Omental fat pad (tissue), 4 donors: ENCODE data around the gene SLC25A10. TPM values are rescaled to one million over a fixed set of nuclear protein-coding genes. Genes with fewer than 3 reads are reported as not detected.
"Not testable (repeated sequence)": the region's sequence is repeated elsewhere in the genome, so short reads cannot be mapped to it uniquely, and the experiment has no call there.

ENCODE experiments used
- ATAC-seq: fragments of 150-250 bp; one replicate; pipeline ENCODE4 v1.9.1; 2016; ENCODE audit warnings: mild to moderate bottlenecking, moderate library complexity; ENCODE audit not compliant: low FRiP score
- DNase-seq: peaks from one replicate; pipeline ENCODE4 v3.0.0-alpha.2; 2019; ENCODE audit warnings: low spot score
- CTCF ChIP-seq, 3 donors: fragments of 450-650 bp; IDR thresholded peaks; one replicate each; pipeline ENCODE4 v1.5.1; 2016 to 2017; ENCODE audit warnings: antibody characterized with exemption in 3 of 3, mild to moderate bottlenecking in 3 of 3, moderate library complexity in 2 of 3
- total RNA-seq, 4 donors: library from RNA; depleted of rRNA; stranded (reverse); fragments of >200 nt; gene quantifications; one replicate each; pipeline ENCODE4 v1.1.0, GENCODE V29; 2016

SLC25A10 gene
- total RNA-seq, 4 donors from 2014 or later = 11.4 to 22.4 (median 14.0) TPM

- no peak for TF ChIP-seq CTCF (IDR thresholded peaks at IDR 0.05)
- ATAC-seq (no peak), DNase-seq (no peak)
Observed at GRCh38 chr17:81672504-81672903, 39.6 kb upstream of the SLC25A10 start.

GRCh38 chr17:81672954-81673353 is 39.1 kb upstream of the SLC25A10 start:
- ATAC-seq (no peak), DNase-seq (no peak)
- TF ChIP-seq CTCF (IDR thresholded peaks at IDR 0.05) = no peak

- ATAC-seq (no peak), DNase-seq (no peak)
- no peak for TF ChIP-seq CTCF (IDR thresholded peaks at IDR 0.05)
Observed at GRCh38 chr17:81673561-81674258, 38.4 kb upstream of the SLC25A10 start.

GRCh38 chr17:81675515-81676221 is 36.4 kb upstream of the SLC25A10 start:
- ATAC-seq, DNase-seq: not testable (repeated sequence)

GRCh38 chr17:81676906-81677305 is 35.2 kb upstream of the SLC25A10 start:
- ATAC-seq = no peak
- no peak for TF ChIP-seq CTCF (IDR thresholded peaks at IDR 0.05)
- no peak for DNase-seq

GRCh38 chr17:81680150-81680549 is 31.9 kb upstream of the SLC25A10 start:
- TF ChIP-seq CTCF (IDR thresholded peaks at IDR 0.05) = no peak
- DNase-seq (no peak), ATAC-seq (no peak)

- DNase-seq (no peak), ATAC-seq (no peak)
- no peak for TF ChIP-seq CTCF (IDR thresholded peaks at IDR 0.05)
Observed at GRCh38 chr17:81681672-81682071, 30.4 kb upstream of the SLC25A10 start.
